A549 (cell line): Measurements from ENCODE around the gene WLS. TPM values are rescaled to one million over a fixed set of nuclear protein-coding genes. Genes with fewer than 3 reads are reported as not detected.

ENCODE experiments used
- ATAC-seq, 2 experiments: fragments of 200-7000 bp in 1 of 2; fragments of >200 bp in 1 of 2; cut with Nextera tagmentation in 1 of 2; cut with Tn5 transposase in 1 of 2; 3 replicates each; pipeline versions ENCODE4 v1.8.0 to v1.9.1; 2018 to 2020; ENCODE audit warnings: mild to moderate bottlenecking in 1 of 2, moderate library complexity in 1 of 2
- CTCF ChIA-PET: fragments of 300-600 bp; sonication (Branson Sonifier 250); formaldehyde crosslinking; extraction: SDS; loops from one replicate; lab custom pipeline; 2021; ENCODE audit warnings: antibody characterized with exemption, inconsistent platforms; lab: Yijun Ruan, JAX
- POLR2A ChIA-PET: fragments of 350-600 bp; formaldehyde crosslinking; extraction: SDS; loops from one replicate; lab custom pipeline; 2021; ENCODE audit warnings: antibody characterized with exemption, inconsistent platforms; lab: Yijun Ruan, JAX
- DNase-seq, 2 experiments: peaks; one replicate each; pipeline versions ENCODE4 v3.0.0 to v3.0.0-alpha.2; 2011 to 2016; ENCODE audit warnings: low read depth in 1 of 2, low spot score in 1 of 2
- FAIRE-seq: peaks from 2 replicates; lab custom pipeline; 2011; peaks lifted over from hg19 to GRCh38; lab: Jason Lieb, UNC
- H3K27ac ChIP-seq, 2 experiments: fragments of >200 bp; sonication (Bioruptor Twin); formaldehyde crosslinking; 3 replicates each; pipeline ENCODE4 v1.5.1; 2016 to 2017
- H3K4me1 ChIP-seq: fragments of >200 bp; sonication (Bioruptor Twin); formaldehyde crosslinking; 3 replicates; pipeline ENCODE4 v1.6.1; 2016
- H3K4me2 ChIP-seq: fragments of >200 bp; sonication (Bioruptor Twin); formaldehyde crosslinking; 3 replicates; pipeline ENCODE4 v1.6.1; 2016
- H3K4me3 ChIP-seq: fragments of >200 bp; sonication (Bioruptor Twin); formaldehyde crosslinking; 3 replicates; pipeline ENCODE4 v1.5.1; 2016
- H3K9me3 ChIP-seq: fragments of >200 bp; sonication (Bioruptor Twin); formaldehyde crosslinking; 3 replicates; pipeline ENCODE4 v1.6.1; 2016
- CEBPB ChIP-seq, 2 experiments: fragments of >200 bp in 1 of 2; sonication (Bioruptor Twin) in 1 of 2; formaldehyde crosslinking in 1 of 2; IDR thresholded peaks; 2 replicates each; pipeline ENCODE4 v1.6.1; 2012 to 2016
- CHD4 ChIP-seq: fragments of 200-600 bp; sonication (generic); IDR thresholded peaks from 2 replicates; pipeline ENCODE4 v1.6.1; 2016; ENCODE audit warnings: antibody characterized with exemption, mild to moderate bottlenecking, borderline replicate concordance
- FOSL2 ChIP-seq, 2 experiments: fragments of 450-650 bp in 1 of 2; fragments of >200 bp in 1 of 2; sonication (Bioruptor Twin) in 1 of 2; formaldehyde crosslinking; IDR thresholded peaks; 2 replicates each; pipeline versions ENCODE4 v1.5.0 to v1.6.1; 2016 to 2020; ENCODE audit warnings: mild to moderate bottlenecking in 1 of 2, moderate library complexity in 1 of 2
- HOXA7 ChIP-seq: fragments of 250-450 bp; sonication (Bioruptor Pico); IDR thresholded peaks from 2 replicates; pipeline ENCODE4 v1.5.0; 2020; ENCODE audit warnings: mild to moderate bottlenecking, moderate library complexity
- HOXB5 ChIP-seq: fragments of 250-450 bp; sonication (Bioruptor Pico); IDR thresholded peaks from 2 replicates; pipeline ENCODE4 v1.5.0; 2020; ENCODE audit warnings: mild to moderate bottlenecking, moderate library complexity
- MAFK ChIP-seq: fragments of 450-650 bp; IDR thresholded peaks from 2 replicates; pipeline ENCODE4 v1.6.1; 2014; ENCODE audit not compliant: partially characterized antibody
- MYC ChIP-seq: IDR thresholded peaks from 2 replicates; pipeline ENCODE4 v1.6.1; 2012; ENCODE audit warnings: mild to moderate bottlenecking, inconsistent platforms, low read length, improper control_type of control experiment, borderline replicate concordance
- NFE2L2 ChIP-seq: fragments of 150-350 bp; conservative IDR thresholded peaks from 2 replicates; pipeline ENCODE4 v1.6.1; 2014; ENCODE audit warnings: low read length
- NR3C1 ChIP-seq: fragments of >200 bp; sonication (Bioruptor Twin); formaldehyde crosslinking; IDR thresholded peaks from 3 replicates; pipeline ENCODE4 v1.6.1; 2017
- POLR2AphosphoS2 ChIP-seq: conservative IDR thresholded peaks from 2 replicates; pipeline ENCODE4 v1.6.1; 2012; ENCODE audit warnings: low read length, improper control_type of control experiment, inconsistent platforms
- RAD21 ChIP-seq, 2 experiments: fragments of >200 bp in 1 of 2; sonication (Bioruptor Twin) in 1 of 2; formaldehyde crosslinking in 1 of 2; IDR thresholded peaks in 1 of 2; conservative IDR thresholded peaks in 1 of 2; 2 replicates in 1 of 2; 3 replicates in 1 of 2; pipeline ENCODE4 v1.6.1; 2012 to 2018; ENCODE audit warnings: inconsistent platforms in 1 of 2
- RCOR1 ChIP-seq: fragments of 150-350 bp; IDR thresholded peaks from 2 replicates; pipeline ENCODE4 v1.6.1; 2014; ENCODE audit warnings: antibody characterized with exemption, low read length, low read depth
- SMC3 ChIP-seq: fragments of >200 bp; sonication (Bioruptor Twin); formaldehyde crosslinking; IDR thresholded peaks from 3 replicates; pipeline ENCODE4 v1.6.1; 2018; ENCODE audit warnings: inconsistent platforms
- SREBF2 ChIP-seq: fragments of 450-650 bp; IDR thresholded peaks from 2 replicates; pipeline ENCODE4 v1.6.1; 2014; ENCODE audit warnings: mild to moderate bottlenecking, moderate library complexity
- TFCP2L1 ChIP-seq: fragments of 250-450 bp; sonication (Bioruptor Pico); IDR thresholded peaks from 2 replicates; pipeline ENCODE4 v1.5.0; 2021; ENCODE audit warnings: mild to moderate bottlenecking
- TP53 ChIP-seq: fragments of 250-450 bp; sonication (Bioruptor Pico); IDR thresholded peaks from 2 replicates; pipeline ENCODE4 v1.5.0; 2021; ENCODE audit warnings: mild to moderate bottlenecking, moderate library complexity
- ZNF302 ChIP-seq: fragments of 250-450 bp; sonication (Bioruptor Pico); IDR thresholded peaks from 2 replicates; pipeline ENCODE4 v1.9.0; 2021; ENCODE audit warnings: inconsistent platforms, mild to moderate bottlenecking, moderate library complexity
- WGBS: methylation state at CpG from one replicate; pipeline ENCODE4 v1.1.6; 2017; ENCODE audit errors: missing lambda C conversion rate; 5-methylcytosine and 5-hydroxymethylcytosine counted together
- polyA plus RNA-seq, 4 experiments: library from polyadenylated mRNA; depleted of rRNA in 3 of 4; stranded (reverse); fragments of >200 nt; fragmentation: RNase III in 1 of 4; extraction: RNeasy Plus Mini Kit Qiagen cat#74134 plus additional on column Dnase treatment in 1 of 4; gene quantifications; 2 replicates in 3 of 4; 3 replicates in 1 of 4; pipeline ENCODE4 v1.2.3, GENCODE V29; 2011 to 2017
- TF ChIP-seq, protein P1 (sequence below): fragments of >200 bp; sonication (Bioruptor Twin); formaldehyde crosslinking; IDR thresholded peaks from 3 replicates; pipeline ENCODE4 v1.6.1; 2016
- TF ChIP-seq, protein P2 (sequence below): IDR thresholded peaks from 2 replicates; pipeline ENCODE4 v1.6.1; 2012; ENCODE audit warnings: low read depth, borderline replicate concordance
- TF ChIP-seq, protein P3 (sequence below): fragments of 150-350 bp; IDR thresholded peaks from 2 replicates; pipeline ENCODE4 v1.6.1; 2014; ENCODE audit warnings: low read depth, mild to moderate bottlenecking, low read length
- TF ChIP-seq, protein P4 (sequence below): fragments of >200 bp; sonication (Bioruptor Twin); formaldehyde crosslinking; IDR thresholded peaks from 3 replicates; pipeline ENCODE4 v1.5.1; 2016

WLS gene
- polyA plus RNA-seq, 2 of the 4 experiments (the other 2 are of a cell fraction) = 6.6 to 12.1 TPM

GRCh38 chr1:68167211-68167610 lies 65.1 kb downstream of the WLS start:
- no peak overlapping the region for H3K4me2 ChIP-seq
- no peak for ATAC-seq
- no peak overlapping the region for H3K4me3 ChIP-seq
- H3K27ac ChIP-seq = no peak overlapping the region
- TF ChIP-seq SREBF2 = no peak
- TF ChIP-seq MAFK = peak; percentile 70
- TF ChIP-seq, all 56 proteins: peak for 1
- Histone ChIP-seq H3K9me3 (no peaks in the 10 kb centered on the region), H3K4me1 (no peaks in the 10 kb centered on the region)
- 82% methylated on average over 3 of the region's 3 CpGs for WGBS
- no peak for DNase-seq
- FAIRE-seq = no peak
- ChIA-PET POLR2A (no interaction called here), CTCF (interaction anchor here (0.8 kb wide), 1 partner anchor 46 kb away, joined by 3 read pairs; no protein-coding TSS in a partner anchor)

- FAIRE-seq (no peak), ATAC-seq (no peak), DNase-seq (no peak)
- POLR2A ChIA-PET = no interaction called here
- H3K4me1 ChIP-seq = no peaks in the 10 kb centered on the region
- CTCF ChIA-PET = interaction anchor here (2.5 kb wide), 1 partner anchor 155 kb away, joined by 5 read pairs; no protein-coding TSS in a partner anchor
- TF ChIP-seq RCOR1 (no peak), NR3C1 (no peak), HOXA7 (no peak), CEBPB (IDR thresholded peaks at IDR 0.05) (no peak), ZNF302 (CRISPR knock-in tag) (no peak), FOSL2 (IDR thresholded peaks at IDR 0.05) (no peak), FOSL2 (CRISPR knock-in tag; IDR thresholded peaks at IDR 0.05) (no peak), SREBF2 (no peak)
- TF ChIP-seq, protein P1, sequence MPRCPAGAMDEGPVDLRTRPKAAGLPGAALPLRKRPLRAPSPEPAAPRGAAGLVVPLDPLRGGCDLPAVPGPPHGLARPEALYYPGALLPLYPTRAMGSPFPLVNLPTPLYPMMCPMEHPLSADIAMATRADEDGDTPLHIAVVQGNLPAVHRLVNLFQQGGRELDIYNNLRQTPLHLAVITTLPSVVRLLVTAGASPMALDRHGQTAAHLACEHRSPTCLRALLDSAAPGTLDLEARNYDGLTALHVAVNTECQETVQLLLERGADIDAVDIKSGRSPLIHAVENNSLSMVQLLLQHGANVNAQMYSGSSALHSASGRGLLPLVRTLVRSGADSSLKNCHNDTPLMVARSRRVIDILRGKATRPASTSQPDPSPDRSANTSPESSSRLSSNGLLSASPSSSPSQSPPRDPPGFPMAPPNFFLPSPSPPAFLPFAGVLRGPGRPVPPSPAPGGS = no peak
- H3K4me3 ChIP-seq = no peak overlapping the region
- WGBS = 43% methylated on average over 2 of the region's 2 CpGs
- H3K27ac ChIP-seq = no peak overlapping the region
- H3K9me3 ChIP-seq = no peaks in the 10 kb centered on the region
- H3K4me2 ChIP-seq = no peak overlapping the region
Measured at GRCh38 chr1:68166348-68166747, 66.0 kb downstream of the WLS start.

GRCh38 chr1:68165665-68166064 lies 66.7 kb downstream of the WLS start:
- Histone ChIP-seq H3K4me3 (no peak overlapping the region), H3K4me2 (no peak overlapping the region), H3K27ac (no peak overlapping the region), H3K4me1 (no peaks in the 10 kb centered on the region), H3K9me3 (no peaks in the 10 kb centered on the region)
- ATAC-seq (no peak), FAIRE-seq (no peak), DNase-seq (no peak)
- CTCF ChIA-PET = interaction anchor here (2.5 kb wide), 1 partner anchor 155 kb away, joined by 5 read pairs; no protein-coding TSS in a partner anchor
- TF ChIP-seq HOXB5 (CRISPR knock-in tag) (no peak), TP53 (CRISPR knock-in tag) (no peak), CHD4 (no peak), RAD21 (conservative IDR thresholded peaks at IDR 0.05 in 1 of 2, IDR thresholded peaks at IDR 0.05 in 1 of 2) (no peak), MYC (no peak), RCOR1 (no peak), POLR2AphosphoS2 (no peak), FOSL2 (IDR thresholded peaks at IDR 0.05) (no peak), FOSL2 (CRISPR knock-in tag; IDR thresholded peaks at IDR 0.05) (no peak), SMC3 (no peak), TFCP2L1 (CRISPR knock-in tag) (no peak), NFE2L2 (no peak)
- TF ChIP-seq, protein P2, sequence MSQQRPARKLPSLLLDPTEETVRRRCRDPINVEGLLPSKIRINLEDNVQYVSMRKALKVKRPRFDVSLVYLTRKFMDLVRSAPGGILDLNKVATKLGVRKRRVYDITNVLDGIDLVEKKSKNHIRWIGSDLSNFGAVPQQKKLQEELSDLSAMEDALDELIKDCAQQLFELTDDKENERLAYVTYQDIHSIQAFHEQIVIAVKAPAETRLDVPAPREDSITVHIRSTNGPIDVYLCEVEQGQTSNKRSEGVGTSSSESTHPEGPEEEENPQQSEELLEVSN = no peak
- TF ChIP-seq, protein P3, sequence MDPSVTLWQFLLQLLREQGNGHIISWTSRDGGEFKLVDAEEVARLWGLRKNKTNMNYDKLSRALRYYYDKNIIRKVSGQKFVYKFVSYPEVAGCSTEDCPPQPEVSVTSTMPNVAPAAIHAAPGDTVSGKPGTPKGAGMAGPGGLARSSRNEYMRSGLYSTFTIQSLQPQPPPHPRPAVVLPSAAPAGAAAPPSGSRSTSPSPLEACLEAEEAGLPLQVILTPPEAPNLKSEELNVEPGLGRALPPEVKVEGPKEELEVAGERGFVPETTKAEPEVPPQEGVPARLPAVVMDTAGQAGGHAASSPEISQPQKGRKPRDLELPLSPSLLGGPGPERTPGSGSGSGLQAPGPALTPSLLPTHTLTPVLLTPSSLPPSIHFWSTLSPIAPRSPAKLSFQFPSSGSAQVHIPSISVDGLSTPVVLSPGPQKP = no peak
- TF ChIP-seq, protein P4, sequence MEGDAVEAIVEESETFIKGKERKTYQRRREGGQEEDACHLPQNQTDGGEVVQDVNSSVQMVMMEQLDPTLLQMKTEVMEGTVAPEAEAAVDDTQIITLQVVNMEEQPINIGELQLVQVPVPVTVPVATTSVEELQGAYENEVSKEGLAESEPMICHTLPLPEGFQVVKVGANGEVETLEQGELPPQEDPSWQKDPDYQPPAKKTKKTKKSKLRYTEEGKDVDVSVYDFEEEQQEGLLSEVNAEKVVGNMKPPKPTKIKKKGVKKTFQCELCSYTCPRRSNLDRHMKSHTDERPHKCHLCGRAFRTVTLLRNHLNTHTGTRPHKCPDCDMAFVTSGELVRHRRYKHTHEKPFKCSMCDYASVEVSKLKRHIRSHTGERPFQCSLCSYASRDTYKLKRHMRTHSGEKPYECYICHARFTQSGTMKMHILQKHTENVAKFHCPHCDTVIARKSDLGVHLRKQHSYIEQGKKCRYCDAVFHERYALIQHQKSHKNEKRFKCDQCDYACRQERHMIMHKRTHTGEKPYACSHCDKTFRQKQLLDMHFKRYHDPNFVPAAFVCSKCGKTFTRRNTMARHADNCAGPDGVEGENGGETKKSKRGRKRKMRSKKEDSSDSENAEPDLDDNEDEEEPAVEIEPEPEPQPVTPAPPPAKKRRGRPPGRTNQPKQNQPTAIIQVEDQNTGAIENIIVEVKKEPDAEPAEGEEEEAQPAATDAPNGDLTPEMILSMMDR = no peak
- POLR2A ChIA-PET = no interaction called here
- WGBS = 46% methylated on average over 5 of the region's 5 CpGs
